HG03025 (cell line): ENCODE measurements around the gene ANKRD17.
A peak's percentile ranks its signal among the peaks of the same experiment; 100 is the strongest.
"Not testable (repeated sequence)": the region's sequence is repeated elsewhere in the genome, so short reads cannot be mapped to it uniquely, and the experiment has no call there.

Experiments used
- ATAC-seq: cut with Tn5 transposase; IDR thresholded peaks from one replicate; pipeline ENCODE4 v1.9.1; 2021; ENCODE audit warnings: mild to moderate bottlenecking, moderate library complexity; ENCODE audit not compliant: unreplicated experiment, low FRiP score

The ANKRD17 gene

DNA sequence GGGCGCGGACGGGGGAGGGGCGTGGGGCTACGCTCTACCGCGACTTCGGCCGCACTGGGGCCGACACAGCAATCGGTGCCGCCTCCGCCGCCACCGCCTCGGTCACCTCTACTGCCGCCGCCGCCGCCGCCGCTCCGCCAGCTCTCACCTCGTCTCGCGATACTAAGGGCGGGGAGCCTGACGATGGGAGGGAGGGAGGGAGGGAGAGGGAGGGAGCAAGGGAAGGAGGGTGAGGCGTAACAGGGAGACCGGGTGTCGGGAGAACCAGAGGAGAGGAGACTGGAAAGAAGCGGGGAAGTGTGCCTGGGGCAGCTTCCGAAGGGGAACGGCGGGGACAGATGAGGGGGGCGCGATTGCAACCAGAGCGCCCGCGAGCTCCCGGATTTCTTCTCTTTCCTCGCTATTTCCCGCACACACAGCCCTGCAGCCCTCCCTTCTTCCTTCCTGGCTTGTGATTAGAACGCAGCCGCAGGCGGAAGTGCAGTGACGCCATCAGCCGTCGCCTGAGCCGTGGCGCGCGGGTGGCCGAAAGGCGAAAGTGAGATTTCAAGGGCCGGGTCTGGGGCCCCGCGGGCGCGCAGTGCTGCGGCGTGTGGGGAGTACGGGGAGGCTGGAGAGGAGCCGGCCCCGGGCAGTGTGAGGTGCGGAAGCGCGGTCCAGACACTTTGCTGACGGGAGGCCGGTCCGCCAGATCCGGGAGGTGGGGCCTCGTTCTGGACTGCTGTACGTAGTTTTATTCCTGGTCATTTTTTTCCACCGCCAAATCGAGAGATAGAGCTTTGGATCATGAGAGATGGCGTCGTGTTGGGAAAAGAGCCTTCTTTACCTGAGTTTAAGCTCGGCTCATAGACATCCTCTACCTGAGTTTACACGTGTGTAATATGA, at the start of gene ANKRD17:
TSS of gene ANKRD17 (minus strand) at position 113 of the 885 bp plus-strand sequence. CDS start 130 bp downstream, outside the sequence.
- peak; percentile 81 for ATAC-seq

GRCh38 chr4:73308286-73308685, 49.7 kb upstream of the ANKRD17 start:
- no peak for ATAC-seq

GRCh38 chr4:73303711-73304110, 45.1 kb upstream of the ANKRD17 start:
- ATAC-seq = no peak

DNA sequence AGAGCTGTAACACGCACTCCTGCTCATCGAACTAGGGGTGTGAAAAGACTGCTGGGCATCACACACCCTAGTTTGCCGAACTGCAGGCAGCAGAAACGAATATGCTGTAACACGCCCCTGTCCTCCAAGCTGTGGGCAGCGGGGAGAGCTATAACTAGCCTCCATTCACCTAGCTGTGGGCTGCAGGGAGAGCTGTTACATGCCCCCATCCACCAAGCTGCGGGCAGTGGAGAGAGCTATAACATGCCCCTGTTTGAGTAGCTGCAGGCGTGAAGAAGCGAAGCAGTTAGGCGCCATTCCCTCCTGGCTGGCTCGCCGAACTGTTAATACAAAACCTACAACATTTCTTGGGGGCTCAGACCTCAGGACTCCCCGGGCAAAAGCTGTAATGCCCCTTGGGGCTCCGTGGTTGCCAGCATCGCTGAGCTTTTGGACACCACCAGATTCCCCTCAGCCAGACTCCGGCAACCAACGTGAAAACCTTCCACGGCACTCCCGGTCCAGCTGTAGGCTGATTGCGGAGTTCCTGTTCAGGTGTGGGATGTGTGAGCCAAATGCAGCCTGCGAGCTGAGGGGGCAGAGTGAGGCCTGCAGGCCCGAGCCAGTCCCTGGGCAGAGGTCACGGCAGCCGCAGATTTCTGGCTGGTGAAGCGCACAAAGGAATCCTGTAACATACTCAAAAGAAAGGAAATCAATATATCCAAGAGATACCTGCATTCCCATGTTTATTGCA, 41.1 kb upstream of the ANKRD17 start:
- ATAC-seq = no peak

DNA sequence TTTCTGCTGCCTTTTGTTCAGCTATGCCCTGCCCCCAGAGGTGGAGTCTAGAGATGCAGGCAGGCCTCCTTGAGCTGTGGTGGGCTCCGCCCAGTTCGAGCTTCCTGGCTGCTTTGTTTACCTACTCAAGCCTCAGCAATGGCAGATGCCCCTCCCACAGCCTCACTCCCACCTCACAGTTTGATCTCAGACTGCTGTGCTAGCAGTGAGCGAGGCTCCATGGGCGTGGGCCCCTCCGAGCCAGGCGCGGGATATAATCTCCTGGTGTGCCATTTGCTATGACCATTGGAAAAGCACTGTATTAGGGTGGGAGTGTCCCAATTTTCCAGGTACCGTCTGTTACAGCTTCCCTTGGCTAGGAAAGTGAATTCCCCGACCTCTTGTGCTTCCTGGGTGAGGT, 34.1 kb upstream of the ANKRD17 start:
- not testable (repeated sequence) for ATAC-seq

GRCh38 chr4:73281982-73282381, 23.4 kb upstream of the ANKRD17 start:
- ATAC-seq = no peak

DNA sequence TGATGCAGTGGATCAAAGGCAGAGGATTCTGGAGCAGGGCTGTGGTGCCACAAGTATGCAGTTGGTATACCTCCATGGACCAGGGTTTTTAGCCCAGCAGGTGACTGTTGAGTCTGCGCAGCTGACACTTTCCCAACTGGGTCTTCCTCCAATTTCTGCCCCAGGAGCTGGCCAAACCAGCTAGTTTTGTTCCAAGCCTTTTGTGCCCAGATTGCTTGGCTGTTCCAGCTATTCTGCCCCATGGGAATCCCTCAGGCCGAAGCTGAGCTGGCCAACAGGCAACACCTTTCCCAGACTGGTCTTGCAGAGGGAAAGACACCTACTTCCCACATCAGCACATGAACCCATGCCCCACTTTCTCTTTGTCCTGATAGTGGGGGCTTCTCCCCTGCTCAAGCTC, 22.8 kb upstream of the ANKRD17 start:
- ATAC-seq = no peak

DNA sequence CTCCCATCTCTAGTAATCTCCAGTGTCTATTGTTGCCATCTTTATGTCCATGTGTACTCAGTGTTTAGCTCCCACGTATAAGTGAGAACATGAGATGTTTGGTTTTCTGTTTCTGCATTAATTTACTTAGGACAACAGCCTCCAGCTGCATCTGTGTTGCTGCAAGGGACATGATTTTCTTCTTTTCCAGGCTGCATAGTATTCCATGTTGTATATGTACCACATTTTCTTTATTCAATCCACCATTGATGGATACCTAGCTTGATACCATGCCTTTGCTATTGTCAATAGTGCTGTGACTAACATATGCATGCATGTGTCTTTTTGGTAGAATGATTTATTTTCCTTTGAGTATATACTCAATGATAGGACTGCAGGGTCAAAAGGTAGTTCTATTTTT, 18.6 kb upstream of the ANKRD17 start:
- ATAC-seq = no peak

- no peak for ATAC-seq
These were observed 16.7 kb upstream of the ANKRD17 start for GRCh38 chr4:73275318-73275654.

- ATAC-seq = no peak
These were observed 14.2 kb upstream of the ANKRD17 start for GRCh38 chr4:73272816-73273215.

- no peak for ATAC-seq
These were observed 8.5 kb upstream of the ANKRD17 start for GRCh38 chr4:73267050-73267449.

GRCh38 chr4:73259571-73260090, 1.0 kb upstream of the ANKRD17 start:
- peak; percentile 6 for ATAC-seq

GRCh38 chr4:73258436-73258685, 237 bp downstream of the ANKRD17 start:
- peak; percentile 26 for ATAC-seq

GRCh38 chr4:73257651-73258435, 755 bp downstream of the ANKRD17 start:
- ATAC-seq = peak; percentile 14

GRCh38 chr4:73257234-73257633, 1.4 kb downstream of the ANKRD17 start:
- ATAC-seq = no peak

- not testable (repeated sequence) for ATAC-seq
These were observed 2.8 kb downstream of the ANKRD17 start for GRCh38 chr4:73255847-73256246.

DNA sequence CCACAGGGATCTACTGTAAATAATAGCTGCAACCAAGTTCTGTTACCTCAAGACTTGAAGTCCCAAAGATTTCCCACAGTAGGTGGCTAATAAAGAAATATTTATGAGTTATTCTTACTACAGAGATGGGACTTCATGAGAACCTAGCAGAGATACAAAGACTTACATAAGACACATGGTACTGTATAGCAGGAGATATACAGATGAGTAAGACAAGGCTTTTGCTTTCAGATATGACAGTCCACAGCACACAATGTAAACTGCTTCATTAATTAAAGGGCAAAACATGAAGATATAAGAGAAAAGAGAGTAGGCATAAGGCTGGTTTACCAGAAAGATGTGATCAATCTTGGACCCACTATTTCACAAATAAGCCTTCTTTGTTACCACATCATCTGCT, 6.6 kb downstream of the ANKRD17 start:
- no peak for ATAC-seq

- ATAC-seq = no peak
These were observed 7.2 kb downstream of the ANKRD17 start for GRCh38 chr4:73251384-73251783.

DNA sequence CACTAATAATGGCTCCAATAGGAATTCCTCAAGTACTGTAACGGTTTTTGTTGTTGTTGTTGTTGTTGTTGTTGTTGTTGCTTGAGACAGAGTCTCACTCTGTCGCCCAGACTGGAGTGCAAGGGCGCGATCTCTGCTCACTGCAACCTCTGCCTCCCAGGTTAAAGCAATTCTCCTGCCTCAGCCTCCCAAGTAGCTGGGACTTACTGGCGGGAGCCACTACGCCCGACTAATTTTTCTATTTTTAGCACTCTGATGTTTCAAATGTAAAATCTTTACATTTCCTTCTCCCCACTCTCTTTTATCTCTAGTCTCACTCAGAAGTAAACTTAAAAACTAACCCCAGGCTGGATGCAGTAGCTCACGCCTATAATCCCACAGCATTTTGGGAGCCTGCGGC, 8.0 kb downstream of the ANKRD17 start:
- no peak for ATAC-seq

DNA sequence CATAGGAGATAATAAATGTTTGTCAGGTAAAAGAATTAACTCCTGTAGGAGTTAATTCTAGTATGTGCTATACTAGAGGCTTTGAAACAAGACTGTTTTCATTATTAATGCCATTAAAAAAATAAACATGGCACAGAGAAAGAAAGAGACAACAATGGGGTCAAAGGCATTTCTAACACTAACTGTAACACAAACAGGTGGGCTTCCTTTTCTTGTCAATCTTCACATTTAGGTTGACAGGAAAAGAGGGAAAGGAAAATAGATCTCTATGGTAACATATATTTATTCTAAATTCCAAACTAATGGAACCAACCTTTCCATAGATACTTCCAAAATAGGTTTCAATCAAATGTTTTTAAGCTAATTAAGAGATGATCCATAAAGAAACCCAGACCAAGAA, 9.8 kb downstream of the ANKRD17 start:
- ATAC-seq = no peak

GRCh38 chr4:73248416-73248815, 10.2 kb downstream of the ANKRD17 start:
- no peak for ATAC-seq
